ENCODE measurements around the gene ENO3. TPM values are rescaled to one million over a fixed set of nuclear protein-coding genes. Genes with fewer than 3 reads are reported as not detected.

ENO3 gene
- total RNA-seq, 1 donor from 2014 or later, result 1,073 TPM

DNA sequence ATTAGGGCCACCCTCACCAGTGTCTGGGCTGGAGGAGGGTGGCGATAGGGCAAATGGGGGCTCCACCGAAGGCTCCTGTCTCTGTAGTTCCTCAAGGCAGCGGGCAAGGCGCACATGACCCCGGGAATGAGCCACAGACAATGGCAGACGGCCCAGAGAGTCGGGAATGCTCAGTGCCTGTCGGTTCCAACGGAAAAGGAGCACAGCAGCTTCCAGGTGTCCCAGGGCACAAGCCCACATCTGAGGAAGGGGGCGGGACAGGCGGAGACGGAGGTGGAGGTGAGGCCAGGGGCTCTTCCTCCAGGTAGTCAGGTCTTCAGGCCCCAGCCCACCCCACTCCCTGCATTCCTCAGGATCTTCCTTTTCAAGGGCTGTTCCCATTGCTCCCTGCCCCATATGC lies 21.8 kb downstream of the ENO3 start:
- no peak for DNase-seq (ENCODE audit: low read depth)

DNA sequence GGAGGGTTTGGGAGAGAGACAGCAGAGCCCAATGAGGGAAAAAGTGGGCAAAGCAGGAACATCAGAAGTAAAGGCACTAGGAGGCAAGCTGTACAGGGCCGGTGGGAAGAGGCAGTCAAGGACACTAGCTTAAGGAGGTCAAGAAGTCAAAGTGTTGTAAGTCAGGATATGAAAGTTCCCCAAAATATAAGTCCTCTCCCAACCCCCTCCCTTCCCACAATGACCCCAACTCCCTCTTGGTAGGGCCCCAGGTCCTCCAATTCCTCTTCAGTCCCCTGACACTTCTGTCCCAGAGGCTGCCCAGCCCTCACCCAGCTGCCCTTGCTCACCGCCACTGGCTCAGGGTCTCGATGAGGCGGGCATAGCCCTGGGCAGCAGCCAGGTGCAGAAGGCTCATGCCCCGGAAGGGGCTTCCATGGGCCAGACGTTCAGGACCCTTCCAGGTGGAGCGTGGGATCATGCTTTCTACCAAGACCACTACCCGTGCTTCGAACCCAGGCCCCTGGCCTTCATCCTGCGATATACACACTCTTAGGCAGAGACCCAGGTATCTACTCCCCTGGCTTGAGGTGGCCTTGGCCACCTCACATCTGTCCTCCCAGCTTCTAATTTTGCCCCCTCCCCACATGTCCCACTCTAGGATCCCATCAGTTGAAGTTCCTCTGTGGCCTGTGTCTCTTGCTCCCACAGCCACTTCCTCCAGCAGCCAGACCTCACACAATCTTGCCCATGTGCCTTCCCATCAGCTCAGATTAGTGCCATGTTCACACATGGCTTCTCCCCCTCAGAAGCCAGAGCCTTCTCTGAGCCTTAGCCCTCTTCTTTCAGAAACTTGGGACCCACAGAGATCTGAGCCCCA lies 22.6 kb downstream of the ENO3 start:
- no peak for DNase-seq (ENCODE audit: low read depth)

DNA sequence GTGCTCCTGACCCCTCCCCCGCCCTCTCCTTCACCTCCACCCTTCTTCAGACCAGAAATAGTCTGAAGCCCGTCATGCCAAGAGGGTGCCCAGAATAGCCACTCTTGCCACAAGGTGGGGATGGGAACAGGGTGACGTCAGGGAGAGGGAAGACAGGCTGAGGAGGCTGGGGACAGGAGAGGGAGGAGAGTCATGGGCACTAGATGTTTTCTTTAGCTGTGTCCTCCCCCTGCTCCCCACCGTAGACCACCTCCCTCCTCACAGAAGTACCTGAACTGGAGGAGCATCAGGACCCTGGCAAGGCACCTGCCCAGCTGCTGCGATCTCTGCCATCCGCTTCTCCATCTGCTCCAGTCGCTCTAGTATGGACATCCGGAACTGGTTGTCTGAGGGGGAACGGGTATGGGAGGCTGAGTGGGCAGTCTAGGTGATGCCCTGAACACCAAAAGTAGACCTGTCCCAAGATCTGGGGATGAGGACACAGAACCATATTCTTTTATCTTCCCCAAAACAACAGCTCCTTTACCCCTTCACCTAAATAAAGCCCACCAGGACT lies 23.3 kb downstream of the ENO3 start:
- peak; percentile 85 for DNase-seq (ENCODE audit: low read depth)

DNA sequence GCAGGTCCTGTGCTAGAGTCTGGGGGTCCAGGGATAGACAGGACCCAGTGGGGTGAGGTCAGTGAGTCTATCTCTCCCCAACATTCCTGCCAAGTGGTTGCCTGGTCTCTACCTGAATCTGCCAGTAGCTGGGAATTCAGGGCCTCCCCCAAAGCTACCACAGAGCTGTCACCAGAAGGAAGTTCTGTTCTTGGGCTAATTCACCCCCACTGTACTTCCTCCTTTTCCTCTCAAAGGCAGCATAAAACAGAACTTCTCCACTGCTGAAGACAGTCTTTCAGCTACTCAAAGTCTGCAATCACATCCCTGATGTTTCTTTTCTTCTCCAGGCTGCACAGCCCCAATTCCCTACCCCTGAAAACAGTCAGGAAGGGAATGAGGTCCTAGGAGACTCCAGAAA lies 27.8 kb downstream of the ENO3 start:
- DNase-seq (ENCODE audit: low read depth), result no peak

DNA sequence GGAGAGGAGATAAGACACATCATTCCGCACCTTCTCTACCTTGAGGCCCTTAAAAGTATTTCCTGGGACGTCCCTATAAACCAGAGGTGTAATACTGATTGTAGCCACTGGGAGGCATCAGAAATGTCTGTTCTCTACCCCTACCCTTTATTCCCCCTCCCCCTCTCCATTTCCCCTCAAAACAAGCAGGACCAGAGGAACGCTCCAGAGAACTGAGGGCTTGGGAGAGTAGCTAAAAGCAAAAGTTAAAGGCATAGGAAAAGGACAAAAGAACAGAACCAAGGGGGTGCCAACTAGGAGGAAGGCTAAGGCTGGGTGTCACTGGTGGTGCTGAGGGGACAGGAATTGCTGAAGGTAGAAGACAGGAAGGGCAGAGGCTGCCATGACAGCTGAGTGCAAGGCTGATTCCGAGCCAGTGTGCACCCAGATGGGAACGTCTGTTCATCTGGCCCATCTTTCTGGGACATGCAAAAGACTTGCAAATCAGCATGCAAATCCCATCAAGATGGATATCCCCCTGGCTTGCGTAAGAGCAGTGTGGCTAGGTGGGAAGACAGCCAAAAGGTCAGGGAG lies 29.8 kb downstream of the ENO3 start:
- peak; percentile 69 for DNase-seq (ENCODE audit: low read depth)

DNA sequence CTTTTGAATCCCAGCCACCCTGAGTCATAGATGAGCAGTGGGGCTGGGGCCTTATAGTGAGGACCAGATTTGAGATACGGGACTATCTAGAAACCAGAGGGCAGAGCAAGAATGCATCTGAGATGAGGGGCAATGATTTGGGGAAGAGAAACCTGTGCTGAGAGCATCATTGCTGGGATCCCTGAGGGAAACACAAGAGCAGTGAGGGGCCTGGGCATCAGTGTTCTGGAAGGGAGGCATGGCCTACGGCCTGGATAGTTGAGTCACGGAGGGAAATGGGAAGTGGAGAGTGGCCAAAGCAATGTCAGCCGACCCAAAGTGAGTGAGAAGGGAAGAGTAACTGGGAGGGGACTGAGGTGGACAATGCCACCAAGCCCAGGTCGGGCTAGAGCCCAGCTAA lies 31.4 kb downstream of the ENO3 start:
- DNase-seq (ENCODE audit: low read depth), result no peak

DNA sequence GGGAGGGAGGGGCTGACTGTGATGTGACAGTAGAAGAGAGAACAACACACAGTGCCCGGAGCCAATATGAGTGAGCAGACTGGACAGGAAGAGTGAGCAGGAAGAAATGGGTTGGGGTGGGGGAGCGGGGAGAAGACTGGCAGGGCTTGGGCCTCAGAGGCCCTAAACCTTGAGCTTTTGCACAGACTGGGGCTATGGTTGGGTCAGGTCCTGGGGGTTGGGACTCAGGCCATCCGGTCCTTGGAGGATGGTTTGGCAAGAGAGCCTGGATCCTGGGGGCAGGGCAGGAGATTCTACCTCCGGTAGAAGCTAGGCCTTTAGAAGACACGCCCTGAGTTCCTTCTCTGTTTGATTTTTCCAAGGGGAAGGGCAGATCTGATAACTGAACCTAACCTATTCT lies 35.5 kb downstream of the ENO3 start:
- no peak for DNase-seq (ENCODE audit: low read depth)

DNA sequence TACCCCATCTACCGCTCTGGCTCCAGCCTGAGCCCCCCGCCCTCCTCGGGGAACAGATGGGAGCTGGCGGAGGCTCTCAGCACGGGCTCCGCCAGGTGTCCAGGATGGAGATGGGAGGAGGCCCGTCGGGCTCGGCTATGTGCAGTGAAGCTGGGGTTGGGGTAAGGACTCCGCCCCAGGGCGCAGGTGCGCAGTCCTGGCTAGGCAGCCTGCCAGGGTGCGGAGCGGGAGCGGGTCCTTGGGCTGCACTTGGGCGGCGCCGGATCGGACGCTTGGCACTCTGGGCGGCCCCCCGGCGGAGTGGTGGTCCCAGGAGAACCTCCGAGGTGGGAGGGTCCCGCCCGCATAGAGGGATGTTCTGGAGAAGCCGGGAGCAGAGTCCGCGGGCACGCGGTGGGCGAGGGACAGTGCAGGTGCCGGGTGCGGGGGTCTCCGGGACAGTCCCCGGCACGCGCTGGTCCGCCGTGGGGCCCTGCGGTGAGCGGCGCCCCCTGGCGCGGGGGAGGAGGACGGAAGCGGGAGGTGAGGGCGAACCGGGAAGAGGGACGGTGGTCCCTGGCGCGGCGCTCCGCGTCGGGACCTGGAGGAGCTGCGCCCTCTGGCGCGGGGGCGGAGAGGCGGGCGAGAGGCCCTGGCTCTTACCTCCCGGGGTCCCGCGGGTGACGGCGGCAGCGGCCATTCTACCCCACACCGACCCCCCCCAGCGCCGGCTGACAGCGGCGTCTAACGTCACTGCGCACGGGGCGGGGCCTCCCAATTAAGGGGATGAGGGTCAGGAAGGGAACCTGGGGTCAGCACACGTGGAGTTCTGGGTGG lies 36.2 kb downstream of the ENO3 start, which contains the start of gene CAMTA2:
Gene CAMTA2 (minus strand): TSS at position 725 of the 816 bp plus-strand sequence. CDS start 1,453 bp downstream, outside the sequence.
- peak; percentile 89 for DNase-seq (ENCODE audit: low read depth)

DNA sequence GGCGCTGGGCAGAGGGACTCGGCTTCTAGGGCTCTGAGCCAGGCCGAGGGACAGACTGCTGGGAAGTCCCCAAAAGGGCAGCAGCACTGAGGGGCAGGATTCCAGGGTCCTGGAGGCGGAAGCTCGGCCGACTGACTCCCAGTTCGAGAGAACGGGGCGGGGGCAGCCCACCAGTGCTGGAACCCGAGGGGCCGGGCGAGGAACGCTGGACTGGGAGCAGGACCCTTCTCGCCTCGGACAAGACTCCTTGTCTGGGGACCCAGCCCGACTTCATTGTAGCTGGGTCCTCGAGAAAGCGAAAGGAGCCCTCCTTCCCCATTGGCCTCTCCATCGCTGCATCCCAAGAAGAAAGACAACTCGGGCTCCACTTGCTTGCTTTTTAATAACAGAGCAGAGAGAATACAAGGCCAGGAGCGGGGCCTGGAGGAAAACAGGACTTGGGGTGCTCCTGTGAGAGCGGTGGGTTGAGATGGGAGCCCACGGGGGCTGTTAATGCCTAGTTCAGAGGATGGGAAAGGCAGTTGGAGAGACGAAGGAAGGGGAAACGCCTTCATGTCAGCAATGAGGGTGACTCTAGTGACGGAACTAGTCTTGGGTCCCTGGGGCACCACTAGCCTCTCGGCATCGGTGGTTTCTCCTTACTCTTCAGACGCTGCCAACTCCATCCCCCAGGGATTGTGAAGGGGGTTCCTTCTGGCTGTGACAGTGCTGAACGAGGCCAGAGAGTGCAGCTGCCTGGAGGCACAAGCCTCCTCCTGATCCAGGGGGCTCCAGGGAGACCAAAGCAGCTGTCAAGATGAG lies 37.0 kb downstream of the ENO3 start:
- DNase-seq (ENCODE audit: low read depth), result peak; percentile 62

DNA sequence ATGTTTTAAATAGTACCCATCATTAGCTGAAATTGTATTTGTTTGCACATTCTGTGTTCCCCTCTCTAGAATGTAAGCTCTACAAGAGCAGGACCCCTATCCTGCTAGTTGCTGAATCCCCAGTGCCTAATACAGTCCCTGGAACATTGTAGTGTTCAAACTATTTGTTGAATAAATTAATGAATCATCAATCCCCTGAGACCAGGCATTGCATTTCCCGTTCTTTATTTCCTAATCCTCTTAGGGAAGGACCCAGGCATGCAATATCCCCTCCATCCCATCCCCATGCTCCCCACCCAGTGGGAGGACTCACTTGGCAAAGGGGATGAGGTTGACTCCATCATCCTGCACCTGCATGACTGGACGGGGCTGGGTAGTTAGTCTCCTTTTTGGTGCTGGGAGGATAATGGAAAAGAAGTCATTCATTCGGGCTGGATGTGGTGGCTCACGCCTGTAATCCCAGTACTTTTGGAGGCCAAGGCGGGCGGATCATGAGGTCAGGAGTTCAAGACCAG lies 43.2 kb downstream of the ENO3 start:
- DNase-seq (ENCODE audit: low read depth), result no peak

DNA sequence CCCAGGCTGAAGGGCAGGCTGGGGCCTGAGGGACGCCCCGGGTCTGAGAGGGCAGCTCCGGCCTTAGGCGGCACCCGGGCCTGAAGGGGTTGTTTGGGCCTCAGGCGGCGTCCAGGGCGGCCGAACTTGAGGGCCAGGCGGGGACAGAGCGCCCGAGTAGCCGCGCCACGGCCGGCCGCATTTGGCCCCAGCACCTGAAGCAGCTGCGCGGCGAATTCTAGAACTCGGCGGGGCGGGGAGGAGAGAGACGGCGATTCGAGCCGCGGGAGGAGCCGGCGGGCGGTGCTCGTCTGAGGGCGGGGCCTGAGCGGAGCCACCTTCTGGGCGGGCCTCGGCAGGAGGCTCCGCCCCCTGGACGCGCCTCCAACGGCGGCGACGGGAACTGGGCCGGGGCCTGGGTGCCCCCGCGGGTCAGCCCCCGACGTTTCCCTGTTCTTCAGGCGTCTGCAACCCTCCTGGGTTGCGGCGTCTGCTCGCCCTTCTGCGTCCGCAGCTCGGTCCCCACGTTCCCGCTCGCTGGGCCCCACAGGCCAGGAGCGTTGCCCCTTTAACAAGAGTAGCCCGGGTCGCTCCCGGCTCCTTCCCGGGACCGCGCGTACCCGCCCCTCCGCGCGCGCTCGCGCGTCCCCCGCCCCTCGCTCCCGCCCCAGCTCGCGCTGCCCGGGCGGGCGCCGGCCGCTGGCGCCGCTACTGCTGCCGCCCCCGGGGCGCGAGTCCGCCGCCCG lies 46.5 kb downstream of the ENO3 start, which contains the start of the genes INCA1 and KIF1C:
Gene INCA1 (minus strand): TSS at position 221 of the 725 bp plus-strand sequence. CDS start 3,085 bp downstream, outside the sequence.
Gene KIF1C (plus strand): TSS at position 649 of the 725 bp plus-strand sequence. CDS start 2,297 bp downstream, outside the sequence.
- DNase-seq (ENCODE audit: low read depth), result peak; percentile 94

DNA sequence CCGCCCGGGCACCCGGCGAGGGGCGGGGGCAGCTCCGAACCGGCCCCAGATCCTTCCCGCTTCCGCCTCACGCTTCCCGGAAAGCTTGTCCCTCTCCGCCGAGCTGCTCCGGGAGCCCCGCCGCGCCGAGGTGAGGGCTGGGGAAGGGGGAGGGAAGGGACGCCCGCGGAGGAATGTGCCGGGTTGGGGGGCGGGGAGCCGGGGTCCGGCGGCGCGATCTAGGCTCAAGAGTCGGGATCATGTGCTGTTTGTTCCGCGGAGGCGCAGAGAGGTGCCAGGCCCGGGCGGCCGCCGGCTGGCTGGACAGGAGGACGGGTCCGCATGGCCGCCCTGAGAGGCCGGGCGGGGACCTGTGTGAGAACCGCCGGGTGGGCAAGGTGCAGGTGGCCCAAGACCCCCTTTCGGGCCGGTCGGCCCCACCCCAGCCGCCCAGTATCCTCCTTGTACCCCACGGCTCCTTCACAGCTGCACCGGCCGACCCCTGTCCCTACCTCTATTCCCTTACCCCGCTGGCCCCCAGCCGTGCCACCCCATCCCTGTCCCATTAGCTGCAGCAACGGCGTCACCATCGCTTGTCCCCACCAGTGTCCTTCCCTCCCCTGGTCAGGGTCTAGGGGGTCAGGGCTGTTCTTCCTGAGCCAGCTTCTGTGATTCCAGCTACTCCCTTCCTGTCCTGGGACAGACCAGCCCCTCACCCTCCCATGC lies 47.3 kb downstream of the ENO3 start:
- no peak for DNase-seq (ENCODE audit: low read depth)

DNA sequence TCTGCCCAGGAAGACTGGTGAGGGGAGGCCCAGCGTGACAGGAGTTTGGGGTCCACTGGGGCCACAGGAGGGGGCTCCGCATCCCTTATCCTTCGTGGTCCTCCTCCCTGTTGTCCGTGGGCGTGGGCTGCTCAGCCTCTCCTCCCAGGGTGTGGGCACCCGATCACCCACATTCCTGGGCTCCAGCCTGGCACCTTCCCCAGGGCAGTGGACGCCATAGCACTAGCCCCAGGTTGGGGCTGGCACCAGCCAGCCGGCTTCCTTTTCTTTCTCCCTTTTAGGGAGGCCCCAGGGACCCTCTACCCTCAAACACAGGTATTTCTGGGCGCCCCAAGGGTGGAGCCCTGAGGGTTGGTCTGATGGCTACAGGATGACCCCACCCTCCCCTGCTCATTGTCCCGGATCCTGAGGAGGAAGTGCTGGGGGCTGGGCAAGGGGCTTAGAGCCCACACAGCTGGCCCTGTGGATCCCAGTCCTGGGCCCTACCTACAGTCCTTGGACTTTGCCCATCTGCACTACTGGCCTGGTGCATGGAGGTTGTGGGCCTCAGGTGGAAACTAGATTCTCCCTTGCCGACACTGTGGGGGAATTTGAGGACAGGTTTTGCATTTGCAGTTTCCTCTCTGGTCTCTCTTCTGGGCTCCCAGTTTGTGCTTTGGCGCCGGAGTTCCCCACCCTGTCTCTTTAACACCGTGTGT lies 48.0 kb downstream of the ENO3 start:
- DNase-seq (ENCODE audit: low read depth), result no peak

DNA sequence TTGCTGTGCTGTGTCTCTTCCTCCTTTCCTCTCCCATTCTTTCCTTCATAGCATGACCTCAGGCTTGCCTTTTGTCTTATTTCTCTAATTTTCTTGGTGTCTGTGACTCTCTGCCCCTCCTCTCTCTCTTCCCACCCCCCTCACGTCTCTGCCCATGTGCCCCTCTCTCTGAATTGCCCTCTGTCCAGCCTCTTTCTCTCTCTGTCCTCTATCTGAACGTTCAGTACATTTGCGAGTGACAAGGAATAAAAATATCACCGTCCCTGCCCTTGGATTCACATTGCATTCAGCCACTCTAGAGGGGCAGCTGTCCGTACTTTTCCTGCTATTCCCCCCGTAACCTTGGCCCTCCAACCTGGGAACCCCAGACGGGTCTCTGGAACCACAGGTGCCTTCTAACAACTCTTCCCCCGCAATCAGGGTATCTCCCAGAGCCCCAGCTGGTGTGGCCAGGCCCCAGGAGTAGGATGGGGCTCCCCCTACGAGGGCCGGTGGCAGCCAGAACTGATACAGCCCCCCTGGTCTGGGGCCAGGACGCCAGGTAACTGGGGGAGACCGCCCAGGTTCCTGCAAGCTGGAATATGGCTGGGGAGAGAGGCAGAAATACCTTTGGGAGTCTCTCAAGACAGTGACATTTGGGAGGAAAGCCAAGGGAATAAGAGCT lies 48.6 kb downstream of the ENO3 start:
- DNase-seq (ENCODE audit: low read depth), result no peak

DNA sequence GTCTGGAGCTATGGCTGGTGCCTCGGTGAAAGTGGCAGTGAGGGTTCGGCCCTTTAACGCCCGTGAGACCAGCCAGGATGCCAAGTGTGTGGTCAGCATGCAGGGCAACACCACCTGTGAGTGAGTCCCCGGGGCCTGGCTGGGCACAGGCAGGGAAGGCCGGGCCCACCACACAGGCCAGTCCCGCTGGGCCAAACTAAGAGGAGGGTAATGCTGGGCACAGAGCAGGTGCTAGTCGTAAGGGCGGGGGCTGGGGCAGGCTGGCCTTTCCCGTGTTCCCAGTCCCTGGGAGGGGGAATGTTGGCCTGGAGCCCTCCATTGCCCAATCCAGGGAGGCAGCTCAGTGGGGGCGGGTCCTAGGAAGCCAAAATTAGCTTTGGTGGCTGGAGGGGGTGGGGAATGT lies 49.3 kb downstream of the ENO3 start:
- peak; percentile 96 for DNase-seq (ENCODE audit: low read depth)

DNA sequence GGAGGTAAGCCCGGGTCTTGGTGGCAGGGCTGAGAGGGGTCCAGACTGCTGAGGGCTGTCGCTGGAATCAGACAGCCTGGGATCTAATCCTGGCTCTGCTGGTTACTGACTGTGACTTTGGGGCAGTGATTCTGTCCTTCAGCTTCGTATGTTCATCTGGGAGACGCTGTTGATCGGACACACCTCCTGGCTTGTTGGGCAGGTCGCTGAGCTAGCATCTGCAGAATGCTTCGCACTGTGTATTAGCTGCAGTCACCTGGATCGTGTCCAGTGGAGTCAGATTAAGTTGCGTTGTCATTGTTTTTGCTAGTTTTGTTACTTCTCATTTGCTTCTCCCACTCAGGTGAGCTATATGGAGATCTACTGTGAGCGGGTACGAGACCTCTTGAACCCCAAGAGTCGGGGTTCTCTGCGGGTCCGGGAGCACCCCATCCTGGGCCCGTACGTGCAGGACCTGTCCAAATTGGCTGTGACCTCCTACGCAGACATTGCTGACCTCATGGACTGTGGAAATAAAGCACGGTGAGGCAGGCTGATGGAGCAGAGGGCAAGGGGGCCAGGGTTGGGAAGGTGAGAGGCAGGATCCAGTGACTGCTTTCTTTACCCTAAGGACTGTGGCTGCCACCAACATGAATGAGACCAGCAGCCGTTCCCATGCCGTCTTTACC lies 51.3 kb downstream of the ENO3 start:
- no peak for DNase-seq (ENCODE audit: low read depth)

DNA sequence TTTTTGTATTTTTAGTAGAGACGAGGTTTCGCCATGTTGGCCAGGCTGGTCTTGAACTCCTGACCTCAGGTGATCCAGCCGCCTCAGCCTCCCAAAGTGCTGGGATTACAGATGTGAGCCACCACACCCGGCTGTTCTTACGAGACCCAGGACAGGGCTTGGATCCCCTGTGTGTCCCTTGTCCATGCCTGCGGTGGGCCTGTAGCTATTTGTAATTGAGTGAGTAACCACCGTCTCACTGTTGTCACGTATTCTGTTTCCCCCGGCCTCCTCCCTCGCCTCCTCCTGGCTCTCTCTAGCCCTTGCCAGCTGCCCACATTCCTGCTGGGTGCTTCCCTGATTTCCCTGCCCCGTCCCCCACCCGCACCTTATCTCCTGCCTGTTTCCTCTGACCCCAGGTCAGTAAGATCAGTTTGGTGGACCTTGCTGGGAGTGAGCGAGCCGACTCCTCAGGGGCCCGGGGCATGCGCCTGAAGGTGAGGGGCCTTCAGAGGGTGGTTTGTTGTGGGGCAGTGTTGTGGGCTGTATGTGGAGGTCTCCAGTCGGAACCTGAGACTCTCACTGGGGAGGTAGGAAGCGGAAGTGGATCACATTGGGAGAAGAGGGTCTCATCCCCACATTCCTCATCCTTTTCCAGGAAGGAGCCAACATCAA lies 52.4 kb downstream of the ENO3 start:
- no peak for DNase-seq (ENCODE audit: low read depth)

Measured in myocyte (in vitro differentiated cells).